Brain microvascular endothelial cell (primary cell): ENCODE measurements around the gene PSMB2.
A peak's percentile ranks its signal among the peaks of the same experiment; 100 is the strongest.

Source experiments
- DNase-seq: peaks from one replicate; pipeline ENCODE4 v3.0.0-alpha.2; 2020
- H3K27ac ChIP-seq: fragments of 250-450 bp; sonication (Bioruptor Pico); 2 replicates; pipeline ENCODE4 v1.5.1; 2020; ENCODE audit warnings: mild to moderate bottlenecking, moderate library complexity
- H3K27me3 ChIP-seq: fragments of 250-450 bp; sonication (Bioruptor Pico); replicated peaks from 2 replicates; pipeline ENCODE4 v1.5.1; 2020; ENCODE audit warnings: mild to moderate bottlenecking
- H3K36me3 ChIP-seq: fragments of 250-450 bp; sonication (Bioruptor Pico); replicated peaks from 2 replicates; pipeline ENCODE4 v1.5.1; 2020; ENCODE audit warnings: mild to moderate bottlenecking
- H3K4me3 ChIP-seq: 2 replicates; pipeline ENCODE4 v1.5.1; 2011; ENCODE audit warnings: low read depth, mild to moderate bottlenecking, control low read depth, low read length, moderate library complexity
- in situ Hi-C: cut with HindIII; loops from 2 replicates; pipeline ENCODE4 v1.10.0; 2017; ENCODE audit warnings: low sequenced_read_pairs, low pct_ligation_motif_present
- TF ChIP-seq, protein P1 (sequence below): IDR thresholded peaks from 2 replicates; pipeline ENCODE4 v1.5.1; 2011; ENCODE audit warnings: low read depth, mild to moderate bottlenecking, moderate library complexity, low read length, control low read depth, inconsistent platforms; ENCODE audit errors: missing control alignments

PSMB2 gene

DNA sequence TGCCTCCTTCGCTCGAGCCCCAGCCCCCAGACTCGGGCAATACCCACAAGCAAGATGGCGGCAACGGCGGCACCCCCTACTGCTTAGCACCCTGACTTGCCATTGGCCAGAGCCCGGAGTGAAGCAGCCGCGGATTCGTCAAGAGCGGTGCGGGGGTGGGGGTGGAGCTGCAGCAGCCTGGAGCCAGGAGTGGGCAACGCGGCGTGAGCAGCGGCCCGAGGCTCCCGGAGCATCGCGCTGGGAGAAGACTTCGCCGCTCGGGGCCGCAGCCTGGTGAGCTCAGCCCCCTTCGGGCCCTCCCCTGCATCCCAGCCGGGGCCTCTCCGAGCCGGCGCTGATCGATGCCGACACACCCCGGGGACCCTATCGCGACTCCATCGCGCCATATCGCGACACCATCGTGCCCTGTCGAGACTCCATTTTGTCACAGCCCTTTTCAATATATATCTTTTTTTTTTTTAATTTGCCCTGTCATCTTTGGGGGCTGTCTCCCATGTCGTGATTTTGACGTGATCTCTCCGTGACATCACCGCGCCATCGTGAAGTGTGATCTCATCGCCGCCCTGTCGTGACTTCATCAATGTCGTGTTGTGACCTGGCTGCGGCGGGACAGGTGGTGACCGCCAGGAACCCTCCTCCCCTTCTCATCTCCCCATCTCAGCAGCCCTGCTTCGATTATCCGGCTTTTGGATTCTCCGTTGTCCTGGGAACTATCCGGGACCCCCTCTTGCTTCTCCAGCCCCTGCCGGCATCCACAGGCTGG, 83.5 kb downstream of the PSMB2 start, which contains the start of gene NCDN:
Gene NCDN (plus strand): TSS at position 189 of the 763 bp plus-strand sequence. CDS start 392 bp downstream, at position 581.
- Histone ChIP-seq H3K27ac (peak within 1 kb of the TSS; percentile 78), H3K27me3 (no peaks in the 10 kb centered on the region), H3K36me3 (peaks cover 5% of the 10 kb centered on the region), H3K4me3 (peak within 1 kb of the TSS; percentile 93)
- TF ChIP-seq, protein P1, sequence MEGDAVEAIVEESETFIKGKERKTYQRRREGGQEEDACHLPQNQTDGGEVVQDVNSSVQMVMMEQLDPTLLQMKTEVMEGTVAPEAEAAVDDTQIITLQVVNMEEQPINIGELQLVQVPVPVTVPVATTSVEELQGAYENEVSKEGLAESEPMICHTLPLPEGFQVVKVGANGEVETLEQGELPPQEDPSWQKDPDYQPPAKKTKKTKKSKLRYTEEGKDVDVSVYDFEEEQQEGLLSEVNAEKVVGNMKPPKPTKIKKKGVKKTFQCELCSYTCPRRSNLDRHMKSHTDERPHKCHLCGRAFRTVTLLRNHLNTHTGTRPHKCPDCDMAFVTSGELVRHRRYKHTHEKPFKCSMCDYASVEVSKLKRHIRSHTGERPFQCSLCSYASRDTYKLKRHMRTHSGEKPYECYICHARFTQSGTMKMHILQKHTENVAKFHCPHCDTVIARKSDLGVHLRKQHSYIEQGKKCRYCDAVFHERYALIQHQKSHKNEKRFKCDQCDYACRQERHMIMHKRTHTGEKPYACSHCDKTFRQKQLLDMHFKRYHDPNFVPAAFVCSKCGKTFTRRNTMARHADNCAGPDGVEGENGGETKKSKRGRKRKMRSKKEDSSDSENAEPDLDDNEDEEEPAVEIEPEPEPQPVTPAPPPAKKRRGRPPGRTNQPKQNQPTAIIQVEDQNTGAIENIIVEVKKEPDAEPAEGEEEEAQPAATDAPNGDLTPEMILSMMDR: no peak
- DNase-seq: peak; percentile 99
- in situ Hi-C loops: no loop called here

DNA sequence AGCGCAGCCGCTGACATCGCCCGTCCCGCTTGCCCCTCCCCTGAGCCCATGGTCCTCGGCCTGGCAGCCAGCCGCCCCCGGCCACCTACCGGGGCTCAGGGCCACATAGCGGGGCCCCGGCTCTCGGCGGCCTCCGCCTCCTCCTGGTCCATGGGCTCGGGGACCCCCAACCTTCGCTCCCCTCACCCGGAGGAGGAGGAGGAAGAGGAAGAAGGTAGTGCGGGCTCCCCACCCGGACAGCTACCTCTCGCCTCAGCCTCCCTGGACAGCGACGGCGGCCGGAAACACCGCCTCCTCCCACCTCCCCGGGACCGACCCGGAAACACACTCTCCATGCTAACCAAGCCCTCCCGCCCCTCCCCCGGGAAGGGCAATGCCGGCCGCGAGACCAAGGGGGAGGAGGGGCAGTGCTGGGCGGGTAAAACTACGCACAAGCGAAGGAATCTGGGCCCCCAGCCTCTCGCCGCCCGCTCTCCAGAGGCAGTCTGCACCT, 84.2 kb downstream of the PSMB2 start, which contains the start of gene KIAA0319L:
Gene KIAA0319L (minus strand): TSS at position 286 of the 493 bp plus-strand sequence. CDS start 2,912 bp downstream, outside the sequence.
- peak within 1 kb of the TSS; percentile 78 for H3K27ac ChIP-seq

GRCh38 chr1:35556484-35557117, 84.7 kb downstream of the PSMB2 start:
- in situ Hi-C loops: no loop called here
- TF ChIP-seq, protein P1: no peak
- Histone ChIP-seq H3K4me3 (peak overlapping the region; percentile 93), H3K27ac (peak overlapping the region; percentile 78), H3K27me3 (no peaks in the 10 kb centered on the region), H3K36me3 (peaks cover 7% of the 10 kb centered on the region)
- DNase-seq: no peak

More for the DNA sequence above, 84.2 kb downstream of the PSMB2 start, which contains the start of gene KIAA0319L:
- H3K36me3 ChIP-seq: peaks cover 2% of the 10 kb centered on the region
- no peaks in the 10 kb centered on the region for H3K27me3 ChIP-seq
- DNase-seq: no peak
- H3K4me3 ChIP-seq: peak within 1 kb of the TSS; percentile 93
- TF ChIP-seq, protein P1: no peak
- in situ Hi-C loops: no loop called here

DNA sequence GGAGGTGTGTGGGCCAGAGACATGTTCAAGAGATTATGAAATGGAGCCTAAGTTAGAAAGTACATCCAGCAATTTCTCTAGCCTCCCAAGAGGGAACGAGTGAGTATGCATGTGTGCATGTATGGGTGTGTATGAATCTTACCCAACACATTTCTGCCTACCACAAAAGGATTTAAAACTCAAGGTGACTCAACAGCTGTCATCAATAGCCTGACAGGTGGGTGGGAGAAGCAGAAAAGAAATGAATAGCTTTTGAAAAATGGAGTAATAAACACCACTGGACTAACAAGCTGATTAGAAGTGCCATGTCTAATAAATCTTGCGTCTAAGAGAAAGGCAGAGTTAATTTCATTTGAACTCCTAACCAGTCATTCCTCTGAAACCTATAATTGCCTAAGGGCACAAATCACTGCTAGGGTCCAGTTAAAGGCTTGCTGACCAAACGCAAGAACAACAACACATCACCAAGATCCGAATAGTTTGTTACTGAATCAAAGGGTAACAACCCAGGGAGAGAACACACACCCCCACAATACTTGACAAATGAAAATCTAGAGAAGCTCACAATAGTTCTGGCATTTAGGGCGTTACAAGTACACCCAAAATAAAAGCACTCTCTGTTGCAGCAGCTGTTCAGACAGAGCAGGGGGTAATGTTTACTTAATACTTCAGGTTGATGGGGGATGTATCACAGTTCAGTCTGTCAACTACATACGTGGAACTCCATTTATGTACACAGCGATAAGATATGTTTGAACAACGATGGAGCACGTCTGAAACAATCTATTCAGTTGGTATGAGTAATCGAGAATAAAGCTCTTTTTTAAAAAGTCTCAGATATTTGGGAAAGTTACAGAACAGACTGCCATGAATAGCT, 85.5 kb downstream of the PSMB2 start:
- H3K4me3 ChIP-seq: peak overlapping the region; percentile 93
- in situ Hi-C loops: no loop called here
- no peaks in the 10 kb centered on the region for H3K27me3 ChIP-seq
- H3K36me3 ChIP-seq: peaks cover 7% of the 10 kb centered on the region
- DNase-seq: no peak
- peak overlapping the region; percentile 6 for H3K27ac ChIP-seq
- TF ChIP-seq, protein P1: no peak

DNA sequence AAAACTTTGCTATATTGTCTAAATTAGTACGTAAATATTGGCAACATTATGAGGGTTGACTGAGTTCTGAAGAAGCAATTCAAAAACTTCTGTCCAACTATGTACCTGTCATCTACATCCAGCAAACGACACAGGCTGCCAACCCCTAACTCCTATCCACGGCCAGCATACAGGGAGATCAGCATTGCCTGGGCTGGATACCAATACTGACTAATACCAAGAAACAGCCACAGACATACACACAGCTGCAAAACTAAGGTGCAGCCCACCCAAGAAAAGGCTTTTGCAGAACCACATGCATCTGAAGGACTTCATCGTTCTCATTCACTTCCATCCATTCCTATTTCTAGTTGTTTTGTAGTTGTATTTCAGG, 86.1 kb downstream of the PSMB2 start:
- Histone ChIP-seq H3K4me3 (no peak overlapping the region), H3K27ac (no peak overlapping the region), H3K36me3 (peaks cover 8% of the 10 kb centered on the region), H3K27me3 (no peaks in the 10 kb centered on the region)
- TF ChIP-seq, protein P1: no peak
- in situ Hi-C loops: no loop called here
- DNase-seq: no peak
